ENCODE results near the gene ZNF618. TPM values are rescaled to one million over a fixed set of nuclear protein-coding genes. Genes with fewer than 3 reads are reported as not detected.
"Not testable (repeated sequence)": the region's sequence is repeated elsewhere in the genome, so short reads cannot be mapped to it uniquely, and the experiment has no call there.

The ZNF618 gene
- polyA plus RNA-seq, 4 donors: 38.6 to 49.7 (median 41.8) TPM

DNA sequence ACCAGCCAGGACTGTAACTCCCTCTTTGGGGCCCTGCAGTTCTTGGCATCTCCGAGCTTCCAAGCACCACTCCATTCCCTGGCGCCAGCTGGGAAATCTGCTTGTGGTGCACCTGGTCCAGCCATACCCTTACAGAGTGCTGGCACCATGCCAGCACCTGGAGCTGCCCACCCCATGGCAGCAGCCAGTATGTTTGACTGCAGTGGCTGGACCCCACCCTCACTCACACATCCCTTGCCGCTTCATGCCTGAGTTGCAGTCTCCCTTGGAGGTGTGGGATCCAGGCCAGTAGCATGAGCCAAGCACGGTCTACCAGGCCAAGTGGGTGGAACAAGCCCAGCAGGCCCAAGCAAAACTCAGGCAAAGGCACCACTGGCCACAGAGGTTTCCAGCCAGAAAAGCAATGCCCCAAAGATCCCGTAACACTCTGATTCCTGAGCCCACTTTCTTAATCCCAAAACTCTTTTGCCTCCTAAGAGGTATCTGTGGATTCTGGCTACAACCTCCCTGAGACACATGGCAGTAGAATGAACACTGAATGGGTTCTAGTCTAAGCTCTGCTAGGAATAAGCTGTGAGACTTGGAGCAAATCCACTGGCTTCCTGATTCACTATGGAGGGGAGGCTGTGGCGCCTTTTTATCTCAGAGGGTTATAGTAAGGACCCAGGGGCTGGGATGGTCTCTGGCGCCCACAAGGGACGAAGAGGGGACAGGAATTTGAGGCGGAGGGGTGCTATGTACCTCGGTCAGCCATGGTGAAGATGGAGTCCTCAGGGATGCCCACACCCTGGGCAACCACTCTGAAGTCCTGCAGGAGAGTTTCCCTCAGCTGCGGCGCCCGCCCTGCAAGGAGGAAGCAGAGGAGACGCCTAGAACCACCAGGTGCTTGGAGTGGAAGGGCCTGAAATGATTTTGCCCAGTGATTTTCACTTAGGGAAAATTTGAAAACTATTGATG is 196.4 kb downstream of the ZNF618 start:
- DNase-seq (ENCODE audit: low read depth in 4 of 4, low spot score in 2 of 4): no peak

- no peak for DNase-seq (ENCODE audit: low read depth in 4 of 4, low spot score in 2 of 4)
These were observed 199.5 kb downstream of the ZNF618 start for GRCh38 chr9:114075602-114076001.

DNA sequence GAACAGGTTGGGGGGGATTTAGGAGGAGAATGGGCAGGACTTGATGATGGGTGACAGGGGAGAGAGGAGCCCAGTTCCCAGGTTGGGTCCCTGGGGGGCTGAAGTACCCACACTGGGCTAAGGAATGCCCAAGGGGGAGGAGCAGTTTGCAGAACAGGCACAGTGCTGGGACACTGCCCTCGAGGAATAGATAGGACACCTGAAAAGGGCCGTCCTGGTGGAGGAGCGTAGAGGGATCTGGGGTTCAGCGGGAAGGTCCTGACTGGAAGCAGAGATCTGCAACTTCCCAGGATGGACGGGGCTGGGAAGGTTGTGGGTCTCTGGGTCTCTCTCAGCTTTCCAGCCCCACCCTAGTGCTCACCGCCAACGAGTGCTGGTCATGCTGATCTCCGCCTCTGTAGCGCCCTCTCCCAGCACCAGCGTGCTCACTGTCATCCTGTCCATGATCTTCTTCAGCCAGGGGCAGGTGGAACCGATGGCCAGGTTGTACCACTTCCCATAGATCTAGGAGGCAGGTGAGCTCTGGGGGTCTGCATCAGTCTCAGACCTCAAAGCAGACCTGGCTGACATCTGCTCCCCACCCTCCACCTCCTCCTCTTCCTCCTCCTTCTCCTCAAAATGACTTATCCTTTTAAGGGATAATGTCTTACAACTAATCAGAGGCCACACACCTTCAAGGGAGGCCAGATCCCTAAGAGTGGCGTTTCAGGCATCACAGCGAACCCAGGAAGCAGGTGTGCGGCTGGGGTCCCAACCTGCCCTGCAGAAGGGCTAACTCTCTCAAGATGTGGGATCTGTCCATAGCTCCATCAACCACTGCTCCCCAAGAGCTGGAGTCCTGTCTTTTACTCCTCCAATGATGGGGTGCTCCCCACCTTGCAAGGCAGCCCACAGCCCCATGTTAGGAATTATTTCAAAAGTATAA is 200.4 kb downstream of the ZNF618 start:
- no peak for DNase-seq (ENCODE audit: low read depth in 4 of 4, low spot score in 2 of 4)

DNA sequence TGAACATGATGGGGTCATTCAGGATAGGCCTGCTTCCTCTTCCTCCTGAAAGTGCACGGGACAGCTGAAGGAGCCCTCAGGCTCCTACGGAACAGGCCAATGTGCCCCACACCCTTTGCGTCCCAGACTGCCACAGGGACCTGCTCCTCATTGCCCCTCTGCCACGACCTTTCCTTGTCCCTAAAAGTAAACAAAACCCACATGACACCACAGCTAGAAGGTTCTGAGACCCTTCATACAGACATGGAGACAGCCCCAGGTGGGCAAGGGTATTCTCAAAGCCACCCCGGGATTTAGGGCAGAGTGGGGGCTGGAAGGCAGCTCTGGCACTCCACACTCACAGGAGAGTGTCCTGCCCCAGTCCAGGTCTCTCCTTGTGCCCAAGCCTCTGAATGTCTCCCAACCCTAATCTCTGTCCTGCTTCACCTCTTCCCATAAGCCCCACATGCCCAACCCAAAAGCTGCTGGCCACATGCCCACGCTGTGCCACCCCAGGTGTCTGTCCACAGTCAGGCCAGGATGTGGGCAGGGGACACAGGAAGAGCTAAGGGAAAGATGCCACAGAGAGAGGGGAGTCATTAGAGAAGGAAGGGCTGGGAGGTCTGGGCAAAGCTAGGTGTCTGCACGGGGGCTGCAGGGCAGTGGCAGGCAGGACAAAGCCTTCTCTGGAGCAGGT is 201.2 kb downstream of the ZNF618 start:
- no peak for DNase-seq (ENCODE audit: low read depth in 4 of 4, low spot score in 2 of 4)

- no peak for DNase-seq (ENCODE audit: low read depth in 4 of 4, low spot score in 2 of 4)
These were observed 202.1 kb downstream of the ZNF618 start, which contains the start of gene AMBP for GRCh38 chr9:114078021-114078780. TSS of gene AMBP (minus strand) at chr9:114078300. CDS start at chr9:114078209, 91 bp downstream.

- DNase-seq (ENCODE audit: low read depth in 4 of 4, low spot score in 2 of 4): no peak
These were observed 202.7 kb downstream of the ZNF618 start for GRCh38 chr9:114078781-114079156.

- no peak for DNase-seq (ENCODE audit: low read depth in 4 of 4, low spot score in 2 of 4)
These were observed 204.2 kb downstream of the ZNF618 start for GRCh38 chr9:114080195-114080772.

GRCh38 chr9:114080773-114081440 is 204.8 kb downstream of the ZNF618 start:
- DNase-seq (ENCODE audit: low read depth in 4 of 4, low spot score in 2 of 4): peak in 1 of 4 donors; percentile 58

DNA sequence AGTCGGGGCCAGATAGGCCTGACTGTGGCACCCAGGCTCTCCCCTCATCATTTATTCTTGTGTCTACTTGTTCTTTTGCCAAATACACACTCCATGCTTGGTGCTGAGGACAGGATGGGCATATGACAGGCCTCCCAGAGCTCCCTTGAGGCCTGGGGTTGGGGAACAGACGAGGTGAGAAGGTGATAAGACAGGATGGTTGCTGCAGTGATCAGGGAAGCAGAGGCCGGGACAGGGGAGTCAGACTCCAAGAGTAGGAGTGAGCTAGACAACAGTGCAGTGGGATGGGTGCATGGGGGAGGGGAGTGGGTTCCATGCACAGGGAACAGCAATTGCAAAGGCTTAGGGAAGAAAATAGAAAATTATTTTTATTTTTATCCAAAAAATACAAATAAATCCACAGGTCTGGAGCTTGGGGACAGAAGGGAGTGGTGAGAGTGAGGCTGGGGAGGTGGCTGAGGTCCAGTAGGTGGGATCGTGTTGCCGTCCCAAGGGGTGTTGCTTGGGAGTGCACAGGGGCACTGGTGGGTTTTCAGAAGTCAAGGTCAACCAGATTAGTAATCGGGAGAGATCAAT is 205.4 kb downstream of the ZNF618 start:
- DNase-seq (ENCODE audit: low read depth in 4 of 4, low spot score in 2 of 4): no peak

DNA sequence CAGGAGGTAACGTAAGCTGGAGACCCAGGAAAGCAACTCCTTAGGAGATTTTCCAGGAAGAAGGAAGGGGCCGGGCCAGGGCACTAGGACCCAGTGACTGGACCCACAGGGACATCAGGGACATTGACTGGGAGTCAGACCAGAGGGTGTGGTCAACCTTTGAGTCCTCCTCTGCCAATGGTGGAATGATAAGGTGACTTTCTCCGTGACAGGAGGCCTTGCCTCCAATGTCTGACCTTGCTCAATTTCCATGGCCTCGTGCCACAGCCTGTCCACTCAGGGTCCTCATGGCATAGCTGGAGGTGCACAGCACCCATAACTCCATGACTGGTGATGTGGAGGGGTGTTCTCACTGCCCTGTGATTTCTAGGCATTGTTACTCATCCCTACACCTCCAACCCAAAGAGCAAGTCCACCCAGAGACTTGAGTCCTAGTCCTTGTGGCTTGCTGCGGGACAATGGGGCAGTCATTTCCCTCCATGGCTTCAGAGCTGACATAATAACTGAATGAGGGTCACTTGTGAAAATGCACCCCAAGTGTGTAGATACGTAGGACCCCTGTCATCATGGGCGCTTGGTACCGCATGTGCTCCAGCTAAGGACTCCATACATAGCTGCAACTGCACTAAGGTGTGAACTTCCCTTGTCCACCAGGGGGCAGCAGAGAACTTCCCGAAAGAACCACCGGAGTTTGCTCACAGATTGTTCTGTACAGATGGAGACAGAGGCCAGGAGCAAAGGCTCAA is 206.1 kb downstream of the ZNF618 start:
- peak in 2 of 4 donors; percentile 79 to 92 for DNase-seq (ENCODE audit: low read depth in 4 of 4, low spot score in 2 of 4)

DNA sequence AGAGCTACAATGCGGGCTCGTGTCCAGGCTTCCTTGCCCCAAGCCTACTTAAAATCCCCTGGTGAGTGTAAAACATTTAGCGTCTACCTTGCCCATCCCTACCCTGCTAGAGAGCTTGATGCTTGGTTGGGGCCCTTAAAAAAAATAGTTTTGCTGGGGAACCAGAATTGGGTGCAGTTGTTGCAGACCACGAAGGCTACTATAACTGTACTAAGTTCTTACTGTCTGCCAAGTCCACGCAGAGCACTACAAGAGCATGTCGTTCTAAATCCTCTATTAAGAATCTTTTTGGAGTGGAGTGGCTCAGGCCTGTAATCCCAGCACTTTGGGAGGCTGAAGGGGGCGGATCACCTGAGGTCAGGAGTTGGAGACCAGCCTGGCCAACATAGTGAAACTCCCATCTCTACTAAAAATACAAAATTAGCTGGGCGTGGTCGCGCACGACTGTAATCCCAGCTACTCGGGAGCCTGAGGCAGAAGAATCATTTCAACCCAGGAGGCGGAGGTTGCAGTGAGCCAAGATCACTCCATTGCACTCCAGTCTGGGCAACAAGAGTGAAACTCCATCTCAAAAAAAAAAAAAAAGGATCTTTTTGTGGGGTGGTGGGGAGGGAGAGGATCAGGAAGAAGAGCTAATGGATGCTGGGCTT is 206.8 kb downstream of the ZNF618 start:
- not testable (repeated sequence) for DNase-seq (ENCODE audit: low read depth in 4 of 4, low spot score in 2 of 4)

- DNase-seq (ENCODE audit: low read depth in 4 of 4, low spot score in 2 of 4): no peak
These were observed 207.6 kb downstream of the ZNF618 start for GRCh38 chr9:114083666-114084065.

- no peak for DNase-seq (ENCODE audit: low read depth in 4 of 4, low spot score in 2 of 4)
These were observed 208.4 kb downstream of the ZNF618 start for GRCh38 chr9:114084282-114085073.

GRCh38 chr9:114085387-114085789 is 209.3 kb downstream of the ZNF618 start:
- no peak for DNase-seq (ENCODE audit: low read depth in 4 of 4, low spot score in 2 of 4)

GRCh38 chr9:114086009-114086408 is 209.9 kb downstream of the ZNF618 start:
- no peak for DNase-seq (ENCODE audit: low read depth in 4 of 4, low spot score in 2 of 4)

GRCh38 chr9:114086607-114087006 is 210.5 kb downstream of the ZNF618 start:
- DNase-seq (ENCODE audit: low read depth in 4 of 4, low spot score in 2 of 4): no peak

- no peak for DNase-seq (ENCODE audit: low read depth in 4 of 4, low spot score in 2 of 4)
These were observed 211.6 kb downstream of the ZNF618 start for GRCh38 chr9:114087721-114088120.

All from left renal cortex interstitium (tissue), 4 donors.